ENCODE measurements around the gene TWF2. TPM values are rescaled to one million over a fixed set of nuclear protein-coding genes. Genes with fewer than 3 reads are reported as not detected.

The TWF2 gene
- total and polyA plus RNA-seq, 12 donors = 13.6 to 95.6 (median 48.4) TPM

- intact Hi-C loops (cut with DNase I) = loop anchor here in 1 of 2 donors (5.0 kb wide), 1 partner anchor 109 kb away; no protein-coding TSS in a partner anchor
- H3K27me3 ChIP-seq = no peaks in the 10 kb centered on the region
- peaks cover 21 to 22% of the 10 kb centered on the region in 2 donors for H3K4me1 ChIP-seq (replicated peaks in 1 of 2)
- DNase-seq = no peak
- H3K4me3 ChIP-seq = no peak overlapping the region
- H3K36me3 ChIP-seq (replicated peaks in 1 of 2) = peaks cover 0 to 55% of the 10 kb centered on the region in 2 donors
- no peak overlapping the region for H3K27ac ChIP-seq
- TF ChIP-seq POLR2A (IDR thresholded peaks at IDR 0.05) (no peak), CTCF (IDR thresholded peaks at IDR 0.05) (no peak)
- no peaks in the 10 kb centered on the region for H3K9me3 ChIP-seq (replicated peaks in 1 of 3)
- whole genome bisulfite sequencing, 4 donors = 87 to 96% (median 91%) methylated on average over 5 of the region's 5 CpGs
Observed at GRCh38 chr3:52233108-52233591, 5.8 kb downstream of the TWF2 start.

GRCh38 chr3:52232279-52233107, 6.5 kb downstream of the TWF2 start:
- Histone ChIP-seq H3K27me3 (no peaks in the 10 kb centered on the region), H3K27ac (no peak overlapping the region), H3K4me3 (no peak overlapping the region), H3K36me3 (replicated peaks in 1 of 2) (peaks cover 0 to 55% of the 10 kb centered on the region in 2 donors), H3K9me3 (replicated peaks in 1 of 3) (no peaks in the 10 kb centered on the region), H3K4me1 (replicated peaks in 1 of 2) (peaks cover 14 to 15% of the 10 kb centered on the region in 2 donors)
- 83 to 90% (median 87%) methylated on average over 26 to 28 of the region's 28 CpGs for WGBS, 4 donors
- TF ChIP-seq CTCF (IDR thresholded peaks at IDR 0.05) = peak in 2 of 6 experiments; percentile 19 to 23
- no peak for TF ChIP-seq POLR2A (IDR thresholded peaks at IDR 0.05)
- intact Hi-C loops (cut with DNase I) = loop anchor here in 1 of 2 donors (5.0 kb wide), 1 partner anchor 110 kb away; no protein-coding TSS in a partner anchor
- peak in 1 of 7 donors; percentile 7 for DNase-seq

- Histone ChIP-seq H3K27ac (no peak overlapping the region), H3K27me3 (no peaks in the 10 kb centered on the region), H3K36me3 (replicated peaks in 1 of 2) (peaks cover 0 to 55% of the 10 kb centered on the region in 2 donors), H3K4me1 (replicated peaks in 1 of 2) (peaks cover 6 to 7% of the 10 kb centered on the region in 2 donors), H3K4me3 (no peak overlapping the region), H3K9me3 (replicated peaks in 1 of 3) (no peaks in the 10 kb centered on the region)
- TF ChIP-seq POLR2A (IDR thresholded peaks at IDR 0.05) = no peak
- TF ChIP-seq CTCF (IDR thresholded peaks at IDR 0.05) = peak; percentile 84 to 94 (median 87)
- WGBS, 4 donors = 69 to 75% (median 70%) methylated on average over 9 to 34 of the region's 34 CpGs
- intact Hi-C loops (cut with DNase I) = loop anchor here in 1 of 2 donors (5.0 kb wide), 1 partner anchor 111 kb away; no protein-coding TSS in a partner anchor
- peak; percentile 76 to 89 (median 80) for DNase-seq
Observed at GRCh38 chr3:52231502-52232278, 7.3 kb downstream of the TWF2 start.

All from adrenal gland (tissue), 12 donors.